ENCODE data around the gene PIEZO1.

Gene PIEZO1

DNA sequence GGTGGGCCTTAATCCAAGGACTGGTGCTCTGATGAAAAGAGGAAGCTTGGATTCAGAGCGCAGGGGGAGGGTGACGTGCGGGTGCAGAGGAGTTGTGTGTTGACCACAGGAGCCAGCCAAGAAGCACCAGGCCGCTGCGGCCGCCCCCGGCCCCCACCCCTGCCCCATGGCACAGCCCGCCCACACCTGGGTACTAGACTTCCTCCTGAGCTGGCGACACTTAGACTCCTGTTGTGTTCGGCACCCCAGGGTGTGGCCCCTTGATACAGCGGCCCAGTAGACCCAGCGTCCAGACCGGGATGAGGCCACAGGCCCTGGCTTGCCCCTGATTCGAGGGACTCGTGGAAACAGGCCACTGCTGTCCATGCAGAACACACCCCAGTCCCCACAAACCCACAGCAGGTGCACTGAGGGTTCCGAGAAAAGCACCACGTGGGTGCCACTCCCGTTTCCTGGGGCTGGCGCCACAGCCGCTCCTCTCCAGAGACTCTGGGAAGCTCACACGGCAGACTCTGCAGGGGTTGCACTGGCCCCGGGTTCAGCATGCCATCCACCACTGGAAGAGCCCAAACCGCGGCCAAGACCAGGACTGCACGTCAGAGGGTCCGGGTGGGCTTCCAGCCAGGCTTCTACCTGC lies 93.0 kb downstream of the PIEZO1 start:
- TF ChIP-seq, protein P1, sequence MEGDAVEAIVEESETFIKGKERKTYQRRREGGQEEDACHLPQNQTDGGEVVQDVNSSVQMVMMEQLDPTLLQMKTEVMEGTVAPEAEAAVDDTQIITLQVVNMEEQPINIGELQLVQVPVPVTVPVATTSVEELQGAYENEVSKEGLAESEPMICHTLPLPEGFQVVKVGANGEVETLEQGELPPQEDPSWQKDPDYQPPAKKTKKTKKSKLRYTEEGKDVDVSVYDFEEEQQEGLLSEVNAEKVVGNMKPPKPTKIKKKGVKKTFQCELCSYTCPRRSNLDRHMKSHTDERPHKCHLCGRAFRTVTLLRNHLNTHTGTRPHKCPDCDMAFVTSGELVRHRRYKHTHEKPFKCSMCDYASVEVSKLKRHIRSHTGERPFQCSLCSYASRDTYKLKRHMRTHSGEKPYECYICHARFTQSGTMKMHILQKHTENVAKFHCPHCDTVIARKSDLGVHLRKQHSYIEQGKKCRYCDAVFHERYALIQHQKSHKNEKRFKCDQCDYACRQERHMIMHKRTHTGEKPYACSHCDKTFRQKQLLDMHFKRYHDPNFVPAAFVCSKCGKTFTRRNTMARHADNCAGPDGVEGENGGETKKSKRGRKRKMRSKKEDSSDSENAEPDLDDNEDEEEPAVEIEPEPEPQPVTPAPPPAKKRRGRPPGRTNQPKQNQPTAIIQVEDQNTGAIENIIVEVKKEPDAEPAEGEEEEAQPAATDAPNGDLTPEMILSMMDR (IDR thresholded peaks at IDR 0.05; ENCODE audit: low read depth, low read length) = no peak
- H3K4me3 ChIP-seq (replicated peaks in 1 of 2; ENCODE audit: low read depth in 2 of 2, low read length in 2 of 2) = no peak overlapping the region
- no peak for DNase-seq (ENCODE audit: low read depth in 2 of 2)

DNA sequence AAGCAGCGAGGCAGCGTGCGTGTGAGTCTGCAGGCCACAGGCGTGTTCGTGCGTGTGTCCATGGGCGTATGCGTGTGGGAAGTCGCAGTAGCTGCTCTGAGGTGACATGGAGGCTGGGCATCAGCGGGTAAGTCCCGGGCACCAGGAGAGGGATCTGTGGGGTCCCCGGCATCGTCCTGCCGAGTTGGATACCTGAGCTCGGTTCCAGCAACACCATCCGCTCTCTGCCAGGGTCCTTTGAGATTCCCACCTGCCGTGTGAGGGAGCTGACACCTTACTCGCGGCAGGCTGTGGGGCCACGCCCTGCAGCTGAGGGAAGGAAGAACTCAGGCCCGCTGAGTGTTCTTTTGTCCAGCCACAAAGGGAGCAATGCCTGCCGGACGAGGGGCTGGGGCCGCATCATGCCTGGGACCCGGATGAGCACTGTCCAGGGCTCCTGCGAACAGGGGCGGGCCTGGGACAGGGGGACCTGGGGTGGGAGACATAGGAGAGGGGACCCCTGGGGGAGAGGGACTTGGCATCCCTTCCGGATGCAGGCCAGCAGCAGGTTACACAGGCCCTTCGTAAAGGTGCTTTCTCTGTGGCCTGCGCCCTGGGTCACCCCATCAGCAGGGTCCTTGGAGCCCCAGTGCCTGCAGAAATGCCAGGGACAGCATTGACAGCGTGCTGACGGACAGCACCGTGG lies 93.7 kb downstream of the PIEZO1 start:
- no peak for DNase-seq (ENCODE audit: low read depth in 2 of 2)
- no peak overlapping the region for H3K4me3 ChIP-seq (replicated peaks in 1 of 2; ENCODE audit: low read depth in 2 of 2, low read length in 2 of 2)
- TF ChIP-seq, protein P1 (IDR thresholded peaks at IDR 0.05; ENCODE audit: low read depth, low read length) = no peak

DNA sequence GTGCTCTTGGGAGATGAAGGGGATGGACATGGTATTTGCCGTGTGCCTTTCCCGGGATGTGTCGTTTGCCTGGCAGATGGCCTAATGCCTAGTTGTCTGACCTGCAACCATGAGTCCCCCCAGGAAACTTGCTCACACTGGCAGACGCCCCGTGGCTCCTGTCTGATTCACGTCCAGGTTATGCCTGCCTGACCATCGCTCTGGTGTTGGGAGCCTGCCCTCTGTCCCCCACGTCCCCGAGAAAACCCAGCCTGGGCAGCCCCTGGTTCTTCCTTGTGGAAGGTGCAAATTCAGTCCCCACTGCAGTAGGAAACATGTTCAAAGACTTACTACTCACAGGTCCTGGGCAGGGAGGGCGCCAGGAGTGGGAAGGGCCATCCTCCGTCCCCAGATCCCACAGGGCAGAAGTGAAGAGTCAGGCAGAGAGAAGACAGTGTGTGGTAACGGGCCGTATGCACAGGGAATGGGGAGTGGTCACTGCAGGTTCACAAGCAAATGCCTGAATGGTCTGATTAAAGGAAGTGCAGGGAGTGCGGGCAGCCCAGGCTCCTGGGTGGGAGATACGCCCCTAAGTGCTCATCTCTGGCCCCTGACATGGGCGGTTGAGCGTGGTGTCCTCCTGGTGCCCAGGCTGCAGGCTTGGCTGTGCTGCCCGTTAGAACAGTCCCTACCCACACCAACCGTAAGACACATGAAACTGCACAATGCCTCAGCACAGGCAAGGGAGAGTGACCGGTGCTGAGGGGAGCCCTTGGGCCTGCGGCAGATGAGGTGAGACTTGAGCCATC lies 94.5 kb downstream of the PIEZO1 start:
- TF ChIP-seq, protein P1 (IDR thresholded peaks at IDR 0.05; ENCODE audit: low read depth, low read length) = no peak
- DNase-seq (ENCODE audit: low read depth in 2 of 2) = no peak
- H3K4me3 ChIP-seq (replicated peaks in 1 of 2; ENCODE audit: low read depth in 2 of 2, low read length in 2 of 2) = no peak overlapping the region

DNA sequence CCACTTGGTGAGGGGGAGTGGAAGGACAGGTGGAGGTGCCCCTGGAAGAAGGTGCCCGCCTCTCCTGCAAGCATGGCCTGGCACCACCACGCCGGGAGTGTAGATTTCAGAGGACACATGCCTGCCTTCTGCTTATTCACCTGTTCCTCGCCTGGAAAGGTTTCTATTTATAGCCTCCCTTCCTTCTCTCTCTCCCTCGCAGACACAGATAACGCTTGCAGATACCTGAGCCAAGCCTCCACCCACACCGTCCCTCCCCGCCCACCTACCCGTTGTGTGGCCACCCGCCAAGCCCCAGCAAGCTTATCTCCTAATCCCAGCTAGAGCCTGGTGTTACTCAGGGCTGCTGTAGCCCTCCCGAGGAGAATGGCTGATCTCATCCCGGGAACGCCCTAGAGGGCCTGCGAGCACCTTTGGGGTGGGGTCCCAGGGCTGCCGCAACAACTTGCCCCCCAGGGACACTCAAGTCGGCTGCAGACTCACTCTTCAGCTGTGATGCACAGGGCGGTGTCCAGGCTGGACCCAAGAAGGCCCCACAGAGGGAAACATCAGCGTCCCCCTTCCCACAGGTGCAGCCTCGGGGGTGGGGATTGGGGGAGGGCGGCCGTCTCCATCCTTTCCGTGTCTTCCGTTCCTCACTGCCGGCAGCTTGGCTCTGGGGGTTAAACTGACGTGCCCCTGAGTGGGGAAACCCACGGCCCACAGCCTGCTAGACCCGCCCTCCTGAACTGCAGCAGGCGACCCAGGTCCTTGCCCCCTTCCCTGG lies 96.8 kb downstream of the PIEZO1 start:
- DNase-seq (ENCODE audit: low read depth in 2 of 2) = no peak
- TF ChIP-seq, protein P1 (IDR thresholded peaks at IDR 0.05; ENCODE audit: low read depth, low read length) = no peak
- H3K4me3 ChIP-seq (replicated peaks in 1 of 2; ENCODE audit: low read depth in 2 of 2, low read length in 2 of 2) = no peak overlapping the region

DNA sequence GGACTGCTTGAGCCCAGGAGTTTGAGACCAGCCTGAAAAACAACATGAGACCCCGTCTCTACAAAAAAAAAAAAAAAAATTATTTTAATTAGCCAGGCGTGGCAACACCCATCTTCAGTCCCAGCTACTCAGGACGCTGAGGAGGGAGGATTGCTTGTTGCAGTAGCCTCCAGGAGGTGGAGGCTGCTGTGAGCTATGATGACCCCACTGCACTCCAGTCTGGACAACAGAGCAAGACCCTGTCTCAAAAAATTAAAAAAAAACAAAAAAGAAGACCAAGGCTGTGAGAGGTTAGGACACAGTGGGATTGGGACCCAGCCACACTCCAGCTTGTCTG lies 97.4 kb downstream of the PIEZO1 start:
- H3K4me3 ChIP-seq (replicated peaks in 1 of 2; ENCODE audit: low read depth in 2 of 2, low read length in 2 of 2) = no peak overlapping the region
- no peak for DNase-seq (ENCODE audit: low read depth in 2 of 2)
- TF ChIP-seq, protein P1 (IDR thresholded peaks at IDR 0.05; ENCODE audit: low read depth, low read length) = no peak

DNA sequence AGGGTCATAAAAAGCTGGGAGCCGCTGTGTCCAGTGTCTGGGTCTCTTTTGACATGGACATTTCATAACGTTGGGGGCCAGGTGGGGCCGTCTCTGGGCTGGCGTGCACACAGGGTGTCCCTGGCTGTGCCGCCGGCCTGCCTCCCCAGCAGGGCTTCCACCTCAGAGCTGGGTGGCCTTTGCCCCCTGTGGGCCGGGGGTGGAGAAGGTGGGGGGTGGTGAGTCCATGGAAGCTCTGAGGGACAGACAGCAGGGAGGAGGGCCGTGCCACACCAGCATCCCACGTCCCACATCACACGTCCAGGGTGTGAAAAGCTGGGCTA lies 97.8 kb downstream of the PIEZO1 start:
- H3K4me3 ChIP-seq (replicated peaks in 1 of 2; ENCODE audit: low read depth in 2 of 2, low read length in 2 of 2) = no peak overlapping the region
- TF ChIP-seq, protein P1 (IDR thresholded peaks at IDR 0.05; ENCODE audit: low read depth, low read length) = no peak
- no peak for DNase-seq (ENCODE audit: low read depth in 2 of 2)
